ENCODE measurements around the gene DBF4. TPM values are rescaled to one million over a fixed set of nuclear protein-coding genes. Genes with fewer than 3 reads are reported as not detected.
"Not testable (repeated sequence)": the region's sequence is repeated elsewhere in the genome, so short reads cannot be mapped to it uniquely, and the experiment has no call there.

DBF4 gene
- total RNA-seq, 4 donors from 2014 or later, result 3.1 to 7.6 (median 6.7) TPM

DNA sequence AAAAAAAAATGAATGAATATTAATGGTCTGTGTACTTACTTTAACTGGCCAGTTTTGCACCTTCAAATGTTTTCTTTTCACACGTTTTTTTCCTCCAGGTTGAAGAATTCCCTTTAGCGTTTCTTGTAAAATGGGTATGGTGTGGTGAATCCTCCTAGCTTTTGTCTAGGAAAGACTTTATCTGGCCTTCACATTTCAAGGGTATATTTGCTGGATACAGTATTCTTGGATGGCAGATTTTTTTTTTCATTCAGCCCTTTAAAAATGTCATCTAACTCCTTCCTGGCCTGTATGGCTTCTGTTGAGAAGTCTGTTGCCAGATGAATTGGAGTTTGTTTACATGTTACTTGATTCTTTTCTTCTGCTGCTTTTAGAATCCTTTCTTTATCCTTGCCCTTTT lies 10.2 kb upstream of the DBF4 start:
- peaks cover 0 to 20% of the 10 kb centered on the region in 2 donors for H3K36me3 ChIP-seq
- ATAC-seq, result no peak
- H3K27me3 ChIP-seq, result no peaks in the 10 kb centered on the region
- no peak overlapping the region for H3K27ac ChIP-seq
- TF ChIP-seq POLR2AphosphoS5 (IDR thresholded peaks at IDR 0.05) (no peak), EP300 (IDR thresholded peaks at IDR 0.05) (no peak), CTCF (IDR thresholded peaks at IDR 0.05) (no peak), POLR2A (IDR thresholded peaks at IDR 0.05) (no peak)
- H3K4me3 ChIP-seq, result no peak overlapping the region
- 91 to 96% methylated on average over 2 of the region's 2 CpGs for WGBS, 2 donors (ENCODE audit: low coverage in 1 of 2)
- H3K9me3 ChIP-seq, result peaks cover 0 to 28% (median 0%) of the 10 kb centered on the region in 3 donors
- no peaks in the 10 kb centered on the region for H3K4me1 ChIP-seq

- WGBS, 2 donors (ENCODE audit: low coverage in 1 of 2), result 92% methylated on average over 6 of the region's 6 CpGs; no CpG with 5 or more reads in 1 of the 2 donors
- H3K4me3 ChIP-seq, H3K27me3 ChIP-seq, ATAC-seq, H3K4me1 ChIP-seq, H3K27ac ChIP-seq: not testable (repeated sequence)
- Histone ChIP-seq H3K36me3 (peaks cover 0 to 24% of the 10 kb centered on the region in 2 donors), H3K9me3 (peaks cover 0 to 31% (median 0%) of the 10 kb centered on the region in 3 donors)
Observed at GRCh38 chr7:87866533-87866932, 9.8 kb upstream of the DBF4 start.

DNA sequence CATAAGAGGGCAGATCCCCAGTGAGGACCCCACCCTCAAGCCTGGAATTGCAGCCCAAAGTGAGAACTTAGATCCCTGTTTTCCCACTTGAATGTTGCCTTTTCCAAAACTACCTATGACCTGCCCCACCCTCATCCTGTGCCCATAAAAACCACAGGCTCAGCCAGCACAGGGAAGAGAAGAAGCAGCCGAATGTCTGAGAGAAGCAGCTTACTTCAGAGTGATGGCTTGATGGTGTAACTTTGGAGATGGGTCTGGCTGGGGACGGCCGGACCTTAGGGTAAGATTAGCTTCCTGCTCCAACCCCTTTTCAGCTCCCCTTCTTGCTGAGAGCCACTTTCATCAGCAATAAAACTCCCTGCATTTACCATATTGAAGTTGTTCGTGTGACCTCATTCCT lies 5.8 kb upstream of the DBF4 start:
- no peak overlapping the region for H3K4me3 ChIP-seq
- 96 to 100% methylated on average over 1 to 4 of the region's 4 CpGs for WGBS, 2 donors (ENCODE audit: low coverage in 1 of 2)
- H3K27me3 ChIP-seq, result no peaks in the 10 kb centered on the region
- H3K27ac ChIP-seq, result no peak overlapping the region
- H3K36me3 ChIP-seq, result peaks cover 0 to 24% of the 10 kb centered on the region in 2 donors
- peaks cover 0 to 28% (median 0%) of the 10 kb centered on the region in 3 donors for H3K9me3 ChIP-seq
- no peak for TF ChIP-seq POLR2A (IDR thresholded peaks at IDR 0.05)
- TF ChIP-seq POLR2AphosphoS5 (IDR thresholded peaks at IDR 0.05), result no peak
- TF ChIP-seq EP300 (IDR thresholded peaks at IDR 0.05), result no peak
- TF ChIP-seq CTCF (IDR thresholded peaks at IDR 0.05), result no peak
- ATAC-seq, result no peak
- H3K4me1 ChIP-seq, result peaks cover 0 to 16% (median 0%) of the 10 kb centered on the region in 3 donors

- Histone ChIP-seq H3K4me3 (no peak overlapping the region), H3K36me3 (peaks cover 0 to 11% of the 10 kb centered on the region in 2 donors), H3K9me3 (peaks cover 0 to 9% (median 0%) of the 10 kb centered on the region in 3 donors), H3K27me3 (no peaks in the 10 kb centered on the region), H3K4me1 (peaks cover 0 to 19% (median 0%) of the 10 kb centered on the region in 3 donors), H3K27ac (no peak overlapping the region)
- TF ChIP-seq POLR2A (IDR thresholded peaks at IDR 0.05) (no peak), POLR2AphosphoS5 (IDR thresholded peaks at IDR 0.05) (no peak), EP300 (IDR thresholded peaks at IDR 0.05) (no peak), CTCF (IDR thresholded peaks at IDR 0.05) (no peak)
- ATAC-seq, result no peak
- WGBS, 2 donors (ENCODE audit: low coverage in 1 of 2), result 83 to 89% methylated on average over 1 to 5 of the region's 5 CpGs
Observed at GRCh38 chr7:87872346-87872745, 3.9 kb upstream of the DBF4 start.

GRCh38 chr7:87873328-87873727 lies 3.0 kb upstream of the DBF4 start:
- H3K4me1 ChIP-seq, result peaks cover 0 to 29% (median 0%) of the 10 kb centered on the region in 3 donors
- not testable (repeated sequence) for H3K27me3 ChIP-seq, ATAC-seq, H3K27ac ChIP-seq, H3K9me3 ChIP-seq, H3K4me3 ChIP-seq
- H3K36me3 ChIP-seq, result peaks cover 0 to 11% of the 10 kb centered on the region in 2 donors
- 97 to 98% methylated on average over 6 of the region's 10 CpGs for WGBS, 2 donors (ENCODE audit: low coverage in 1 of 2)

GRCh38 chr7:87874066-87874465 lies 2.2 kb upstream of the DBF4 start:
- 71 to 84% methylated on average over 4 of the region's 4 CpGs for WGBS, 2 donors (ENCODE audit: low coverage in 1 of 2)
- ATAC-seq, result no peak
- H3K4me3 ChIP-seq, result no peak overlapping the region
- H3K4me1 ChIP-seq, result peaks cover 0 to 32% (median 0%) of the 10 kb centered on the region in 3 donors
- H3K27me3 ChIP-seq, result no peaks in the 10 kb centered on the region
- no peak for TF ChIP-seq POLR2AphosphoS5 (IDR thresholded peaks at IDR 0.05)
- TF ChIP-seq EP300 (IDR thresholded peaks at IDR 0.05), result no peak
- no peak for TF ChIP-seq POLR2A (IDR thresholded peaks at IDR 0.05)
- TF ChIP-seq CTCF (IDR thresholded peaks at IDR 0.05), result no peak
- H3K9me3 ChIP-seq, result peaks cover 0 to 9% (median 0%) of the 10 kb centered on the region in 3 donors
- H3K27ac ChIP-seq, result no peak overlapping the region
- H3K36me3 ChIP-seq, result peaks cover 0 to 11% of the 10 kb centered on the region in 2 donors
